K562 (cell line): Measurements from ENCODE around the gene EEFSEC. TPM values are rescaled to one million over a fixed set of nuclear protein-coding genes. Genes with fewer than 3 reads are reported as not detected.

Experiments used
- ATF1 ChIP-seq, 2 experiments: fragments of 450-650 bp in 1 of 2; IDR thresholded peaks; 2 replicates each; pipeline ENCODE4 v1.6.1; 2016; ENCODE audit warnings: missing compliant biosample characterization in 1 of 2, missing genetic modification characterization in 1 of 2
- BACH1 ChIP-seq: fragments of 200-800 bp; sonication (Bioruptor generic); IDR thresholded peaks from 2 replicates; pipeline ENCODE4 v1.6.1; 2016; ENCODE audit warnings: missing genetic modification characterization, missing compliant biosample characterization
- BHLHE40 ChIP-seq: IDR thresholded peaks from 2 replicates; pipeline ENCODE4 v1.6.1; 2011; ENCODE audit warnings: low read length, improper control_type of control experiment
- BRCA1 ChIP-seq, 2 experiments: fragments of 450-650 bp in 1 of 2; sonication (generic) in 1 of 2; formaldehyde crosslinking in 1 of 2; IDR thresholded peaks; 2 replicates each; pipeline versions ENCODE4 v1.5.0 to v1.6.1; 2017 to 2020; ENCODE audit warnings: mild to moderate bottlenecking in 1 of 2, missing genetic modification reagents in 1 of 2
- CHD1 ChIP-seq: fragments of 200-600 bp; sonication (generic); IDR thresholded peaks from one replicate; pipeline ENCODE4 v1.6.1; 2012; ENCODE audit warnings: mild to moderate bottlenecking, moderate library complexity, low read length, inconsistent platforms
- DACH1 ChIP-seq: fragments of 450-650 bp; IDR thresholded peaks from 2 replicates; pipeline ENCODE4 v1.6.1; 2018; ENCODE audit not compliant: partially characterized antibody
- EP400 ChIP-seq: fragments of 450-650 bp; IDR thresholded peaks from 2 replicates; pipeline ENCODE4 v1.6.1; 2017; ENCODE audit warnings: antibody characterized with exemption, mild to moderate bottlenecking, moderate library complexity
- NR2C2 ChIP-seq, 2 experiments: fragments of 200-800 bp in 1 of 2; sonication (Bioruptor generic) in 1 of 2; sonication (generic) in 1 of 2; formaldehyde crosslinking in 1 of 2; IDR thresholded peaks; 2 replicates each; pipeline versions ENCODE4 v1.6.1 to v1.8.0; 2016 to 2022; ENCODE audit warnings: mild to moderate bottlenecking in 1 of 2, missing compliant biosample characterization in 1 of 2, missing genetic modification characterization in 1 of 2, missing genetic modification reagents in 1 of 2
- RBBP5 ChIP-seq: fragments of 200-600 bp; sonication (generic); IDR thresholded peaks from 2 replicates; pipeline ENCODE4 v1.6.1; 2012; ENCODE audit warnings: borderline replicate concordance, mild to moderate bottlenecking, low read length, control low read depth, inconsistent platforms; ENCODE audit not compliant: insufficient read depth, poor library complexity, severe bottlenecking
- SIN3B ChIP-seq: fragments of 450-650 bp; IDR thresholded peaks from 2 replicates; pipeline ENCODE4 v1.6.1; 2017; ENCODE audit warnings: low read depth, mild to moderate bottlenecking, moderate library complexity
- TAF9B ChIP-seq: fragments of 450-650 bp; IDR thresholded peaks from 2 replicates; pipeline ENCODE4 v1.6.1; 2018; ENCODE audit warnings: mild to moderate bottlenecking; ENCODE audit not compliant: partially characterized antibody
- U2AF1 ChIP-seq: fragments of 200-400 bp; formaldehyde crosslinking; optimal IDR thresholded peaks from 2 replicates; pipeline ENCODE3; 2017; ENCODE audit warnings: mild to moderate bottlenecking, low read depth, low read length, moderate library complexity
- VEZF1 ChIP-seq: fragments of 200-800 bp; sonication (Bioruptor generic); IDR thresholded peaks from 2 replicates; pipeline ENCODE4 v1.6.1; 2017; ENCODE audit warnings: missing genetic modification characterization, missing compliant biosample characterization
- ZBTB26 ChIP-seq: fragments of 450-650 bp; formaldehyde crosslinking; IDR thresholded peaks from 2 replicates; pipeline ENCODE4 v1.4.0; 2022; ENCODE audit warnings: missing genetic modification characterization
- ZNF263 ChIP-seq: sonication (generic); formaldehyde crosslinking; IDR thresholded peaks from 2 replicates; pipeline ENCODE4 v1.8.0; 2022; ENCODE audit warnings: mild to moderate bottlenecking, missing genetic modification reagents, borderline replicate concordance
- ZNF324 ChIP-seq: fragments of 250-450 bp; sonication (Bioruptor Pico); IDR thresholded peaks from 2 replicates; pipeline ENCODE4 v1.4.0; 2020; ENCODE audit warnings: mild to moderate bottlenecking
- polyA plus RNA-seq, 8 experiments: library from polyadenylated mRNA; depleted of rRNA in 4 of 8; stranded (reverse) in 5 of 8; unstranded in 3 of 8; fragments of >200 nt; fragmentation: Nextera tagmentation in 2 of 8; fragmentation: Illumina TruSeq in 1 of 8; extraction: Ambion mirVana in 2 of 8; extraction: Trizol in 1 of 8; gene quantifications; 2 replicates each; pipeline versions ENCODE4 v1.2.1 to v1.2.3, GENCODE V29; 2011 to 2014; ENCODE audit warnings: inconsistent platforms in 1 of 8, missing spikeins in 1 of 8
- total RNA-seq, 7 experiments: library from RNA; depleted of rRNA in 6 of 7; stranded (reverse); fragments of >200 nt in 6 of 7; fragmentation: Illumina TruSeq in 2 of 7; extraction: Trizol in 2 of 7; gene quantifications; 2 replicates each; pipeline versions ENCODE4 v1.2.1 to v1.2.3, GENCODE V29; 2011 to 2021; ENCODE audit warnings: low replicate concordance in 1 of 7
- TF ChIP-seq, protein P1 (sequence below): fragments of 250-450 bp; sonication (Bioruptor Pico); IDR thresholded peaks from 2 replicates; pipeline ENCODE4 v1.4.0; 2020
- TF ChIP-seq, protein P2 (sequence below): fragments of 450-650 bp; formaldehyde crosslinking; IDR thresholded peaks from 2 replicates; pipeline ENCODE4 v1.4.0; 2020; ENCODE audit warnings: mild to moderate bottlenecking

EEFSEC gene
- total and polyA plus RNA-seq, 9 of the 15 experiments (the other 6 are each of a cell fraction or from before 2014, with no cell fraction given), result 0.35 to 11.8 (median 7.7) TPM

DNA sequence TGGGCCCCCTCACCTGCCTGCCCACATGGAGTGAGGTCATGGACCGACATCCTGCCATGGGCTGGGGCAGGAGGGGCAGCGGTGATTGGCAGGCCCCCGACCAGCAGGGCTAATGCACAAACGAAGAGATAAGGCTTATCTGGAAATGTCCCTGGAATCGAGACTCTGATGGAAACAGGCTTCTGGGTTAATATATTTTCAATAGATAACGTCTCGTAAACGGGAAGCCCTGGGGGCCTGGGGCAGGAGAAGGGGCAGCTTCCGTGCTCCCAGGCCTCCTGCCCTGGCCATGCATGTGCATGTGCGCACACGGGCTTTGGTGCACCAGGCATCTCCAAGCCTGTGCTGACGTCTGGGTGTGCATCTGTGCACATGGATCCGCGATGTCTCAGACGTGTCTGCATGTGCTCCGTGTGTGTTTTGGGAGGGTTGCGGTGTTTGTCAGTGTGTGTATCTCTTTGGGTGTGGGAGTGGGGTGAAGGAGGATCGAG, 258.3 kb downstream of the EEFSEC start (continued):
- TF ChIP-seq, protein P1, sequence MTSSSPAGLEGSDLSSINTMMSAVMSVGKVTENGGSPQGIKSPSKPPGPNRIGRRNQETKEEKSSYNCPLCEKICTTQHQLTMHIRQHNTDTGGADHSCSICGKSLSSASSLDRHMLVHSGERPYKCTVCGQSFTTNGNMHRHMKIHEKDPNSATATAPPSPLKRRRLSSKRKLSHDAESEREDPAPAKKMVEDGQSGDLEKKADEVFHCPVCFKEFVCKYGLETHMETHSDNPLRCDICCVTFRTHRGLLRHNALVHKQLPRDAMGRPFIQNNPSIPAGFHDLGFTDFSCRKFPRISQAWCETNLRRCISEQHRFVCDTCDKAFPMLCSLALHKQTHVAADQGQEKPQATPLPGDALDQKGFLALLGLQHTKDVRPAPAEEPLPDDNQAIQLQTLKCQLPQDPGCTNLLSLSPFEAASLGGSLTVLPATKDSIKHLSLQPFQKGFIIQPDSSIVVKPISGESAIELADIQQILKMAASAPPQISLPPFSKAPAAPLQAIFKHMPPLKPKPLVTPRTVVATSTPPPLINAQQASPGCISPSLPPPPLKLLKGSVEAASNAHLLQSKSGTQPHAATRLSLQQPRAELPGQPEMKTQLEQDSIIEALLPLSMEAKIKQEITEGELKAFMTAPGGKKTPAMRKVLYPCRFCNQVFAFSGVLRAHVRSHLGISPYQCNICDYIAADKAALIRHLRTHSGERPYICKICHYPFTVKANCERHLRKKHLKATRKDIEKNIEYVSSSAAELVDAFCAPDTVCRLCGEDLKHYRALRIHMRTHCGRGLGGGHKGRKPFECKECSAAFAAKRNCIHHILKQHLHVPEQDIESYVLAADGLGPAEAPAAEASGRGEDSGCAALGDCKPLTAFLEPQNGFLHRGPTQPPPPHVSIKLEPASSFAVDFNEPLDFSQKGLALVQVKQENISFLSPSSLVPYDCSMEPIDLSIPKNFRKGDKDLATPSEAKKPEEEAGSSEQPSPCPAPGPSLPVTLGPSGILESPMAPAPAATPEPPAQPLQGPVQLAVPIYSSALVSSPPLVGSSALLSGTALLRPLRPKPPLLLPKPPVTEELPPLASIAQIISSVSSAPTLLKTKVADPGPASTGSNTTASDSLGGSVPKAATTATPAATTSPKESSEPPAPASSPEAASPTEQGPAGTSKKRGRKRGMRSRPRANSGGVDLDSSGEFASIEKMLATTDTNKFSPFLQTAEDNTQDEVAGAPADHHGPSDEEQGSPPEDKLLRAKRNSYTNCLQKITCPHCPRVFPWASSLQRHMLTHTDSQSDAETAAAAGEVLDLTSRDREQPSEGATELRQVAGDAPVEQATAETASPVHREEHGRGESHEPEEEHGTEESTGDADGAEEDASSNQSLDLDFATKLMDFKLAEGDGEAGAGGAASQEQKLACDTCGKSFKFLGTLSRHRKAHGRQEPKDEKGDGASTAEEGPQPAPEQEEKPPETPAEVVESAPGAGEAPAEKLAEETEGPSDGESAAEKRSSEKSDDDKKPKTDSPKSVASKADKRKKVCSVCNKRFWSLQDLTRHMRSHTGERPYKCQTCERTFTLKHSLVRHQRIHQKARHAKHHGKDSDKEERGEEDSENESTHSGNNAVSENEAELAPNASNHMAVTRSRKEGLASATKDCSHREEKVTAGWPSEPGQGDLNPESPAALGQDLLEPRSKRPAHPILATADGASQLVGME (CRISPR knock-in tag), result peak; percentile 83
- TF ChIP-seq SIN3B, result no peak
- no peak for TF ChIP-seq CHD1
- TF ChIP-seq ZBTB26, result peak; percentile 74; the same call in 1 of the 2 replicates
- 0 out of 2 replicates have a peak, but pooled peaks have one; percentile 52 for TF ChIP-seq ZNF263 (CRISPR knock-in tag)
- TF ChIP-seq ATF1 (CRISPR knock-in tag; IDR thresholded peaks at IDR 0.05), result no peak
- peak; percentile 21; the same call in 1 of the 2 replicates for TF ChIP-seq ATF1 (tag; IDR thresholded peaks at IDR 0.05)
- TF ChIP-seq ZNF324 (CRISPR knock-in tag), result no peak
- peak; percentile 58; the same call in 1 of the 2 replicates for TF ChIP-seq VEZF1
- 0 out of 2 replicates have a peak, but pooled peaks have one; percentile 15 for TF ChIP-seq EP400
- TF ChIP-seq RBBP5, result no peak
- TF ChIP-seq BACH1 (tag), result 0 out of 2 replicates have a peak, but pooled peaks have one; percentile 8
- no peak for TF ChIP-seq BRCA1 (IDR thresholded peaks at IDR 0.05)
- TF ChIP-seq BRCA1 (CRISPR knock-in tag; IDR thresholded peaks at IDR 0.05), result no peak
- no peak for TF ChIP-seq DACH1
- TF ChIP-seq, protein P2, sequence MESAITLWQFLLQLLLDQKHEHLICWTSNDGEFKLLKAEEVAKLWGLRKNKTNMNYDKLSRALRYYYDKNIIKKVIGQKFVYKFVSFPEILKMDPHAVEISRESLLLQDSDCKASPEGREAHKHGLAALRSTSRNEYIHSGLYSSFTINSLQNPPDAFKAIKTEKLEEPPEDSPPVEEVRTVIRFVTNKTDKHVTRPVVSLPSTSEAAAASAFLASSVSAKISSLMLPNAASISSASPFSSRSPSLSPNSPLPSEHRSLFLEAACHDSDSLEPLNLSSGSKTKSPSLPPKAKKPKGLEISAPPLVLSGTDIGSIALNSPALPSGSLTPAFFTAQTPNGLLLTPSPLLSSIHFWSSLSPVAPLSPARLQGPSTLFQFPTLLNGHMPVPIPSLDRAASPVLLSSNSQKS (CRISPR knock-in tag), result no peak
- no peak for TF ChIP-seq NR2C2 (CRISPR knock-in tag; IDR thresholded peaks at IDR 0.05)
- no peak for TF ChIP-seq NR2C2 (tag; IDR thresholded peaks at IDR 0.05)
- peak; percentile 23; the same call in 1 of the 2 replicates for TF ChIP-seq BHLHE40
- TF ChIP-seq TAF9B, result peak; percentile 14
- no peak for TF ChIP-seq U2AF1
